Thyroid gland (tissue), 4 donors: ENCODE results near the gene ZNF142. TPM values are rescaled to one million over a fixed set of nuclear protein-coding genes. Genes with fewer than 3 reads are reported as not detected.
"Not testable (repeated sequence)": the region's sequence is repeated elsewhere in the genome, so short reads cannot be mapped to it uniquely, and the experiment has no call there.

Source experiments
- DNase-seq, 2 donors: peaks; one replicate each; pipeline ENCODE4 v3.0.0-alpha.2; 2019
- H3K27ac ChIP-seq, 3 donors: fragments of 200-600 bp; sonication (generic); 1 replicate in 2 of 3; 2 replicates in 1 of 3; pipeline ENCODE4 v1.5.1; 2016 to 2019; ENCODE audit warnings: mild to moderate bottlenecking in 1 of 3, moderate library complexity in 1 of 3
- H3K27me3 ChIP-seq: fragments of 200-600 bp; sonication (generic); one replicate; pipeline ENCODE4 v1.5.1; 2019
- H3K36me3 ChIP-seq, 2 donors: fragments of 200-600 bp; sonication (generic); one replicate each; pipeline ENCODE4 v1.5.1; 2016 to 2019
- H3K4me1 ChIP-seq, 2 donors: fragments of 200-600 bp; sonication (generic); one replicate each; pipeline ENCODE4 v1.5.1; 2017 to 2019
- H3K4me3 ChIP-seq, 3 donors: fragments of 200-600 bp; sonication (generic); replicated peaks in 1 of 3; 1 replicate in 2 of 3; 2 replicates in 1 of 3; pipeline ENCODE4 v1.5.1; 2016; ENCODE audit warnings: mild to moderate bottlenecking in 1 of 3
- H3K9me3 ChIP-seq: fragments of 200-600 bp; sonication (generic); one replicate; pipeline ENCODE4 v1.5.1; 2017
- POLR2A ChIP-seq, 2 donors: fragments of 450-650 bp; IDR thresholded peaks; one replicate each; pipeline ENCODE4 v1.6.1; 2017; ENCODE audit warnings: antibody characterized with exemption in 2 of 2, mild to moderate bottlenecking in 2 of 2, moderate library complexity in 1 of 2
- WGBS, 2 donors: methylation state at CpG; one replicate each; pipeline ENCODE4 v1.1.5; 2017; 5-methylcytosine and 5-hydroxymethylcytosine counted together
- intact Hi-C: fragments of 100-400 bp; cut with DNase I; formaldehyde crosslinking; loops from one replicate; pipeline ENCODE4 v1.15.1; 2023
- total RNA-seq, 4 donors: library from RNA; depleted of rRNA; stranded (reverse); fragments of >200 nt; gene quantifications; one replicate each; pipeline ENCODE4 v1.2.3, GENCODE V29; 2016
- TF ChIP-seq, protein P1 (sequence below), 6 experiments: fragments of 200-600 bp in 3 of 6; fragments of 450-650 bp in 3 of 6; sonication (generic) in 3 of 6; IDR thresholded peaks; one replicate each; pipeline ENCODE4 v1.5.1; 2016 to 2019; ENCODE audit warnings: antibody characterized with exemption in 6 of 6, mild to moderate bottlenecking in 2 of 6, inconsistent platforms in 1 of 6, moderate library complexity in 1 of 6

Gene ZNF142
- total RNA-seq, 4 donors from 2014 or later, result 15.5 to 33.4 (median 24.0) TPM

DNA sequence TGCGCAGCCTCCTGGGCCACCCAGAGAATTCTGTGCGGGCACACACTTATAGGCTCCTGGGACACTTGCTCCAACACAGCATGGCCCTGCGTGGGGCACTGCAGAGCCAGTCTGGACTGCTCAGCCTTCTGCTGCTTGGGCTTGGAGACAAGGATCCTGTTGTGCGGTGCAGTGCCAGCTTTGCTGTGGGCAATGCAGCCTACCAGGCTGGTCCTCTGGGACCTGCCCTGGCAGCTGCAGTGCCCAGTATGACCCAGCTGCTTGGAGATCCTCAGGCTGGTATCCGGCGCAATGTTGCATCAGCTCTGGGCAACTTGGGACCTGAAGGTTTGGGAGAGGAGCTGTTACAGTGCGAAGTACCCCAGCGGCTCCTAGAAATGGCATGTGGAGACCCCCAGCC, 39.5 kb upstream of the ZNF142 start:
- WGBS, 2 donors, result 75 to 96% methylated on average over 4 to 5 of the region's 8 CpGs
- H3K27me3 ChIP-seq, result no peaks in the 10 kb centered on the region
- no peak overlapping the region for H3K4me3 ChIP-seq
- peaks cover 30 to 33% of the 10 kb centered on the region in 2 donors for H3K36me3 ChIP-seq
- no peak for DNase-seq
- intact Hi-C loops, result no loop called here
- no peak for TF ChIP-seq POLR2A (IDR thresholded peaks at IDR 0.05)
- TF ChIP-seq, protein P1, sequence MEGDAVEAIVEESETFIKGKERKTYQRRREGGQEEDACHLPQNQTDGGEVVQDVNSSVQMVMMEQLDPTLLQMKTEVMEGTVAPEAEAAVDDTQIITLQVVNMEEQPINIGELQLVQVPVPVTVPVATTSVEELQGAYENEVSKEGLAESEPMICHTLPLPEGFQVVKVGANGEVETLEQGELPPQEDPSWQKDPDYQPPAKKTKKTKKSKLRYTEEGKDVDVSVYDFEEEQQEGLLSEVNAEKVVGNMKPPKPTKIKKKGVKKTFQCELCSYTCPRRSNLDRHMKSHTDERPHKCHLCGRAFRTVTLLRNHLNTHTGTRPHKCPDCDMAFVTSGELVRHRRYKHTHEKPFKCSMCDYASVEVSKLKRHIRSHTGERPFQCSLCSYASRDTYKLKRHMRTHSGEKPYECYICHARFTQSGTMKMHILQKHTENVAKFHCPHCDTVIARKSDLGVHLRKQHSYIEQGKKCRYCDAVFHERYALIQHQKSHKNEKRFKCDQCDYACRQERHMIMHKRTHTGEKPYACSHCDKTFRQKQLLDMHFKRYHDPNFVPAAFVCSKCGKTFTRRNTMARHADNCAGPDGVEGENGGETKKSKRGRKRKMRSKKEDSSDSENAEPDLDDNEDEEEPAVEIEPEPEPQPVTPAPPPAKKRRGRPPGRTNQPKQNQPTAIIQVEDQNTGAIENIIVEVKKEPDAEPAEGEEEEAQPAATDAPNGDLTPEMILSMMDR (IDR thresholded peaks at IDR 0.05), result no peak
- H3K27ac ChIP-seq, result no peak overlapping the region
- H3K4me1 ChIP-seq, result no peaks in the 10 kb centered on the region
- no peaks in the 10 kb centered on the region for H3K9me3 ChIP-seq

DNA sequence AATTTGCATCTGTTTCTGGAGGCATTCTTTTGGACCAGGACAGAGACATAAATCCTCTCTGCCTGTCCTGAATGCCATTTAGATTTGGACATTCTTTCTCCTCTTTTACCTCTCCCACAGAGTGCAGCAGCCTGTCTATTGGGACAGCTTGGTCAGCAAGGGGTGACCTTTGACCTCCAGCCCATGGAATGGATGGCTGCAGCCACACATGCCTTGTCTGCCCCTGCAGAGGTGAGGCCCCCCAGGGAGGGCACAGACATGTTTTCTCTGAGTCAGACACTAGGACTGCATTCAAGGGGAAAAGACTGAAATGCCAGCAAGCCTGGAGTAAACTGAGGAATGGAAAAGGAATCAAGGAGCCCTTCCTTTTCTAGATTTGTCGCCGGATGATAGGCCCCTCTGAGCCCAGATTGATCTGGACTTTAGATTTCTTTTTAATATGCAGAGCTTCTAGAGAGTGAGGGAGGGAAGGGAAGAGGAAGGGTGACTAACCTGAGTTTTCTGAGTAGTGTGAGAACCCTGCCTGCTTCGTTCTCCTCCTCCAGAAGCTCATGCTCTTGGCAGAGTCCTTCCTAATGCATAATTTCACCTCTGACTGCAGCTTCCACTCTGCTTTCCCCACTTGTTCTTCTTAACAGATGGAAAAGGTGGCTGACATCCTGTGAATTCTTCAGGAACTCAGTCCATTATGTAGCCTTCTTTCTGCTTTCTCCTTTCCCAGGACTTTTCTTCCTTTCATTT, 35.2 kb upstream of the ZNF142 start:
- H3K36me3 ChIP-seq, result peaks cover 56 to 71% of the 10 kb centered on the region in 2 donors
- no peak for TF ChIP-seq POLR2A (IDR thresholded peaks at IDR 0.05)
- TF ChIP-seq, protein P1 (IDR thresholded peaks at IDR 0.05), result no peak
- H3K4me1 ChIP-seq, result no peaks in the 10 kb centered on the region
- intact Hi-C loops, result no loop called here
- H3K27me3 ChIP-seq, result no peaks in the 10 kb centered on the region
- H3K27ac ChIP-seq, result no peak overlapping the region
- H3K4me3 ChIP-seq, result no peak overlapping the region
- DNase-seq, result no peak
- WGBS, 2 donors, result 92 to 95% methylated on average over 3 of the region's 3 CpGs
- no peaks in the 10 kb centered on the region for H3K9me3 ChIP-seq

DNA sequence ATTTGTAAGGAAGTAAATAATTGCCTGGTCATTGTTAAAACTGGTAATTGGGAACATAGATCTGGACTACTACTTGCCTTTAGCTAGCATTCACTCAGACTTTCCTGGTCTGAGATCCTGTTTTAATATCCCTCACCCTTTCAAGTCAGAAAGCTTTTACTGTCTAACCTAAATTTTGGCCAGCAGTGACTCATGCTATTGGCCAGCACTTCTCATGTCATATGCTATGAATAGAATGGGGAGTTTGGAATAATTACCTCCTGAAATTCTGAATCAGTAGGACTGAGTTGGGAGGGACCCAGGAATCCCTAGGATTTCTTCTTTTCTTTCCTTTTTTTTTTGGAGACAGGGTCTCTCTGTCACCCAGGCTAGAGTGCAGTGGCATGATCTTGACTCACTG, 31.8 kb upstream of the ZNF142 start:
- H3K27ac ChIP-seq, result no peak overlapping the region
- intact Hi-C loops, result no loop called here

DNA sequence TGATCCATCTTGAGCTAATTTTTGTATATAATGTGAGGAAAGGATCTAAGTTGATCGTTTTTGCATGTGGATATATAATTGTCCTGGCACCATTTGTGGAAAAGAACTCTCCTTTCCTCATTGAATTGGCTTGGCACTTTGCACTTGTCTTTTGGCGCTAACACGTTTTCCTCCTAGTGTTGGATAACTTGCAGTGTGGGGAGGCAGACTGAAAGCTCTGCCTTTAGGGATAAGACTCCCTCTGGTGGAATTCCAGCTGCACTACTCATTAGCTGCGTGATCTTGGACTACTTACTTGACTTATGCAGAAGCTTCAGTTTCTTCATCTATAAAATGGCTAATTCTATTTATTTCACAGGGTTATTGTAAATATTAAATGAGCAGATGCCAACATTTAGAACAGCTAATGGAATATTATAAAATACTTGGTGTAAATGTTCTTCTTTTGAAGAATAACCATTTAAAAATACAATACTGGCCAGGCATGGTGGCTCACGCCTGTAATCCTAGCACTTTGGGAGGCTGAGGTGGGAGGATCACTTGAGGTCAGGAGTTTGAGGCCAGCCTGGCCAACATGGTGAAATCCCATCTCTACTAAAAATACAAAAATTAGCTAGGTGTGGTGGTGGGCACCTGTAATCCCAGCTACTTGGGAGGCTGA, 28.1 kb upstream of the ZNF142 start:
- H3K27ac ChIP-seq, intact Hi-C loops: not testable (repeated sequence)
- WGBS, 2 donors, result 30 to 31% methylated on average over 5 of the region's 5 CpGs

More for the DNA sequence above, 31.8 kb upstream of the ZNF142 start:
- no peak for TF ChIP-seq POLR2A (IDR thresholded peaks at IDR 0.05)
- TF ChIP-seq, protein P1 (IDR thresholded peaks at IDR 0.05), result no peak
- no peak for DNase-seq
- H3K36me3 ChIP-seq, result peaks cover 49 to 56% of the 10 kb centered on the region in 2 donors
- H3K4me1 ChIP-seq, result no peaks in the 10 kb centered on the region
- H3K9me3 ChIP-seq, result no peaks in the 10 kb centered on the region
- no peaks in the 10 kb centered on the region for H3K27me3 ChIP-seq
- no peak overlapping the region for H3K4me3 ChIP-seq

More for the DNA sequence above, 28.1 kb upstream of the ZNF142 start:
- H3K4me1 ChIP-seq, H3K4me3 ChIP-seq, H3K9me3 ChIP-seq, H3K27me3 ChIP-seq: not testable (repeated sequence)
- TF ChIP-seq, protein P1 (IDR thresholded peaks at IDR 0.05), result peak in 5 of 6 experiments; percentile 50 to 78 (median 65)
- peak; percentile 46 to 58 for DNase-seq
- peaks cover 24 to 34% of the 10 kb centered on the region in 2 donors for H3K36me3 ChIP-seq
